Left renal pelvis (tissue), 4 donors: ENCODE data around the gene DLEC1. TPM values are rescaled to one million over a fixed set of nuclear protein-coding genes. Genes with fewer than 3 reads are reported as not detected.
"Not testable (repeated sequence)": the region's sequence is repeated elsewhere in the genome, so short reads cannot be mapped to it uniquely, and the experiment has no call there.

Experiments used
- DNase-seq, 4 donors: peaks; one replicate each; pipeline ENCODE4 v3.0.0-alpha.2; 2013; ENCODE audit warnings: low read depth in 4 of 4, low spot score in 3 of 4
- polyA plus RNA-seq, 4 donors: library from polyadenylated mRNA; unstranded; fragments of 120-200 nt; gene quantifications; one replicate each; pipeline ENCODE4 v1.2.1, GENCODE V29; 2013; ENCODE audit not compliant: insufficient read length in 4 of 4

DLEC1 gene
- polyA plus RNA-seq, 4 donors, result 0.75 to 1.8 (median 1.0) TPM

DNA sequence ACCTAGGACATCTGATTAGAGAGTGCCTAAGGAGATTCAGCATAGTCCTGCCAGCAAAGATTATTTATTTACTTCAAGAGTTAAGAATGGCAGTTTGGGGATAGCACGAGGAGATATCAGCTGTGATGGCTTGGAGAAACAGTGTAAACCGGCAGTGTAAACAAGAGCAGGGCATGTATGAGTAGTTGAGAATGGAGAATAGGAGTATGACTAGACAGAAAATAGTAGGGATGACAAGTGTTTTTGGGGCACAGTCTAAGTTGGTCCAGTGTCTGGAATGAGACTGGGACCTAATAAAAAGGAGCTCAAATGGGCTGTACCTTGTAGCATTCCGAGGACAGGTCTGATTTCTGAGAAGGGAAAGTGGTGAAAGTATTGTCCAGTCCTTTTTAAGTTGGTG is 38.1 kb downstream of the DLEC1 start:
- DNase-seq, result not testable (repeated sequence)

DNA sequence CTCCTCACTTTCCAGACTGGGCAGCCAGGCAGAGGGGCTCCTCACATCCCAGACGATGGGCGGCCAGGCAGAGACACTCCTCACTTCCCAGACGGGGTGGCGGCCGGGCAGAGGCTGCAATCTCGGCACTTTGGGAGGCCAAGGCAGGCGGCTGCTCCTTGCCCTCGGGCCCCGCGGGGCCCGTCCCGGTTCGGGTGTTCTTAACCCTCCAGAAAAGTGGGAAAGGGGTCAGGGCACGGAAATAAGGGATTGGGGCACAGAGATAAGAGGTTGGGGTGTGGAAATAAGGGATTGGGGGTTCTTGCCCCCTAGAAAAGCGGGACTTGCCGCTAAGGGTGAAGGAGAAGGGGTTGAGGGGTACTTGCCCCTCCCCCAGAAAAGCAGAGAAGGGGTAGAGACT is 43.3 kb downstream of the DLEC1 start:
- DNase-seq, result not testable (repeated sequence)

DNA sequence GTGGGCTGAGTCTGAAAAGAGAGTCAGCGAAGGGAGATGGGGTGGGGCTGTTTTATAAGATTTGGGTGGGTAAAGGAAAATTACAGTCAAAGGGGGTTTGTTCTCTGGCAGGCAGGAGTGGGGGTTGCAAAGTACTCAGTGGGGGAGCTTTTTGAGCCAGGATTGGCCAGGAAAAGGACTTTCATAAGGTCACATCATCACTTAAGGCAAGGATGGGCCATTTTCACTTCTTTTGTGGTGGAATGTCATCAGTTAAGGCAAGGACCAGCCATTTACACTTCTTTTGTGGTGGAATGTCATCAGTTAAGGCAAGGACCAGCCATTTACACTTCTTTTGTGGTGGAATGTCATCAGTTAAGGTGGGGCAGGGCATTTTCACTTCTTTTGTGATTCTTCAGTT is 44.2 kb downstream of the DLEC1 start:
- DNase-seq, result not testable (repeated sequence)

- no peak for DNase-seq
Measured at GRCh38 chr3:38083871-38084333, 44.9 kb downstream of the DLEC1 start.

DNA sequence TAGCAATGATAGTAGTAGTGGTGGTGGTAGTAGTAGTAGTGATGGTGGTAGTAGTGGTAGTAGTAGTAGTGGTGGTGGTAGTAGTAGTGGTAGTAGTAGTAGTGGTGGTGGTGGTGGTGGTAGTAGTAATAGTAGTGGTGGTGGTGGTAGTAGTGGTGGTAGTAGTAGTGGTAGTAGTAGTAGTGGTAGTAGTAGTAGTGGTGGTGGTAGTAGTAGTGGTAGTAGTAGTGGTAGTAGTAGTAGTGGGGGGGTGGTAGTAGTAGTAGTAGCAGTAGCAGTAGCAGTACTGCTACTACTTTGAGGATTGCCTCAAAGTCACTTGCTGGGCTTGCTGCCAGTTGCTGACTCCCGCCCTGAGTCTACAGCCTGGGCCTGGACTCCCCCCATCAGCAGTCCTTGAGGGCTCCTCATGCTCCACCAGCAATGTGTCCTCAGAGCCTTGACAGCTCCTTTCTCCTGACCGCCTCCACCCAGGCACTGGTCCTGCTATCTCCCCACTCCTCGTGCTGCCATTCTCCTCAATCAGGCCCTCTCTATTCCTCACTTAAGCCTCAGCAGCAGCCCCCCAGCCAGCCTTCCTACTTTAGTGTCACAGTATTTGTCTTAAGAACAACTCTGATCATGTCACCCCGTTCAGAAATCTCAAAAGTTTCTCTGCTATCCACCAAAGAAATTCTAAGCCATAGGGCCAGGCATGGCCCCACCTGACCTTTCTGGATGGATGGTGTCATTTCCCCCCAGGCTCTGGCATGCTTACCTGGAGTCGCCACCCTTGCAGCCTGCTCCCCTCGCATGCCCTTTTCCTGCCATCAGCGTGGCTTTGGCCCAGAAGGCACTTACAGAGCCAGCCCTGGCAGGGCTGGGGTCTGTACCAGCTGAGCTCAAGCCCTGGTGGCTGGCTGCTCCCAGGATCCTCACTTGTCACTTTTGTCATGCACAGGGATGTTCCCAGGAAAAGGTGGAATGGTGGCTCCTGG is 45.6 kb downstream of the DLEC1 start:
- DNase-seq, result peak in 1 of 4 donors; percentile 2

DNA sequence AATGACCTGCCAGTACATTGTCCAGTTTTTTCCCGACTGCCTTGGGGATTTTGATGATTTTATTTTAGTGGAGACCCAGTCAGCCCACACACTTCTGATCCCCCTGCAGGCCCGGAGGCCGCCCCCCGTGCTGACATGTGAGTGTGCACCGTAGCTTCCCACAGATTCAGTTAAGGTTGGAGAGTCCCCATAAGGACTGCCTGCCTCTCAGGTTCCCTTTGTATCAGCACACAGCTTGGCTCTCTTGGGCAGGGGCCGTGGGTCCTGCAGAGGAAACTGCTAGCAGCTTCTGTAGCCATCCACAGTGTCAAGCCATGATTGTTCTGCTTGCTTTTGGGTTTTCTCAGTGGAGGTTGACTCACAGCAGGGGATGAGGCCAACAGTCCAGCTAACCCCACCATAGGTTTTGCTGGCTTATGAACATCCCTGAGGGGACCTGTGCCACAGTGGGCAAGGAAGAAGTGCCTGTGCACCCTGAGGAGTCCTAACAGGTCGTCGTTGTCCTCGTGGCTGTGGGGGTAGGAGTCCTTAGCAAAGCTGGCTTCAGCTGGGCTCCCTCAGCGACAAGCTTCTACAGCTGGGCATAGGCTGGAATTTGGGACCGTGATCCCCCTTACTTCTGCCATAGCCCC is 46.4 kb downstream of the DLEC1 start:
- no peak for DNase-seq

DNA sequence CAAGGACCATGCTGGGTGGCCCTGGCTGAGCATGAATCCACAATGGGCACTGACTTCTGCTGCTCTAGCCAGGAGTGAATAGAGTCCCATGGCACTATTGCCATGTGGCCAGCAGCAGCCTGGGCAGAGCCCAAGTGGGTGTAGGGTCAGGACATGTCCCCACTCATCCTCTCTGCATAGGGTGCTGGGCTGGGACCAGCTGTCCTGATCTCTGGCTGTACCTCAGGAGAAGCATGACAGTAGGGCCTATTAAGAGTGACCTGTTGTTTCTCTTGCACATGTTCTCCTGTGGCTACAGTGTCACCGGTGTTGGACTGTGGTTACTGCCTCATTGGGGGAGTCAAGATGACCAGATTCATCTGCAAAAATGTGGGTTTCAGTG is 46.9 kb downstream of the DLEC1 start:
- no peak for DNase-seq

GRCh38 chr3:38086496-38086895 is 47.5 kb downstream of the DLEC1 start:
- DNase-seq, result no peak

DNA sequence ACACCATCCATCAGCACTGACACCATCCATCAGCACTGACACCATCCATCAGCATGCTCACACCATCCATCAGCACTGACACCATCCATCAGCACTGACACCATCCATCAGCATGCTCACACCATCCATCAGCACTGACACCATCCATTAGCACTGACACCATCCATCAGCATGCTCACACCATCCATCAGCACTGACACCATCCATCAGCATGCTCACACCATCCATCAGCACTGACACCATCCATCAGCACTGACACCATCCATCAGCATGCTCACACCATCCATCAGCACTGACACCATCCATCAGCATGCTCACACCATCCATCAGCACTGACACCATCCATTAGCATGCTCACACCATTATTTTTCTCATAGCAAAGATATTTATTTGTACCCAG is 48.3 kb downstream of the DLEC1 start:
- not testable (repeated sequence) for DNase-seq

DNA sequence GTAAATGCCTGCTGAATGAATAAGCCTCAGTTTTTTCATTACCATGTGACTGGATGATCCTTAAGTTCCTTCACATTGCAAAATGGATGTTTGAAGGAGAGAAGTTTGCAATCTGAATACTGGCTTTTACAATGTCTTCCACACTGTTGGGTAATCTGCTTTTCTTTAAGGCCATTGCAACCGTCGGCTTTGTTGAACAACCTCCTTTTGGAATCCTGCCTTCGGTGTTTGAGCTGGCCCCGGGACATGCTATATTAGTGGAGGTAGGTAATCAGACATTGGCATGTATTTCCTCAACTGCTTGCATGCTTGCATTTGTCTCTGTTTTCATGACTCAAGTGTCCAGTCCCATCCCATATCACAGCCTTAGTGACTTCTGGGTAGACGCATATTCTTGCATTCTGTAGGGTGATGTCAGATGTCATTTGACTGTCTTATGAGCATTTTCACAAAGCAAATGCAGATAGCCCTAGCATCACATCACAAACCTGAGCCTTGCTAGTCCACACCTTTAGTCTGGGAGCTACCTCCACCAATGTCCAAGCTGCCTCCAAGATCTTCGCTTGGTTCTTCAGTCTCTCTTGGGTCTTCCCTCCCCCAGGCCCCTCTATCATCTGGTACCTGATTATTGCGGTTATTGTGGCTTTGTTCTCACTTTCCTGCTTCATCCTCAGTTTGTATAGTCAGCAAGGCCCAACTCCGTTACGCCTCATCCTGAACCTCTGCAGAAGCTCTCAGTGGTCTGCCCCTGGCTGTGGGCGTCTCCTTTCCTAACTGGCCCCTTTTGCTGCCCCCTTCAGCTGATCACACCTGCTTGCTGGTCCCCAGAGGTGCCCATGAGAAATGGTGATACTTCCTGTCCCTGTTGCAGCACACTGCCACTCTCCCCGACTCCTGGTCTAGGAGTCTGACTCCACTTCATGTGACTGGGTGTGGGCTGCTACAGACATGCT is 49.4 kb downstream of the DLEC1 start:
- no peak for DNase-seq

DNA sequence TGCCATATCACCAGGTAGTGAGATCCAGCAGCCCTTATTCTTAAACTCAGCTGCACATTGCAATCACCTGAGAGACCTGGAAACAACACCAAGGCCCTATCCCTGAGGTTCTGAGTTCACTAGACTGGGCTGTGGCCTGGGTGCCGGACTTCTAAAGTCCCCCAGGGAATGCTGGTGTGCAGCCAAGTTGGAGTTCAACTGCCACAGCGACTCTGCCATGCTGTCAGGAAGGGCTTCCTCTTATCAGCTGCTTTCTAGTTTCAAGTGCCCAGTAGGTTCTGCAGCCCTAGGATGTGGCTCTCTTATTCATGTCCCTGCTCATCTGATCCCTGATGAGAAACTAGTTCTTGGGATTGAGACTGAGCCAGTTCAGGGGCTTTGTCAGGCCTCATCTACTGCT is 50.2 kb downstream of the DLEC1 start:
- no peak for DNase-seq

GRCh38 chr3:38090453-38090852 is 51.4 kb downstream of the DLEC1 start:
- DNase-seq, result no peak

DNA sequence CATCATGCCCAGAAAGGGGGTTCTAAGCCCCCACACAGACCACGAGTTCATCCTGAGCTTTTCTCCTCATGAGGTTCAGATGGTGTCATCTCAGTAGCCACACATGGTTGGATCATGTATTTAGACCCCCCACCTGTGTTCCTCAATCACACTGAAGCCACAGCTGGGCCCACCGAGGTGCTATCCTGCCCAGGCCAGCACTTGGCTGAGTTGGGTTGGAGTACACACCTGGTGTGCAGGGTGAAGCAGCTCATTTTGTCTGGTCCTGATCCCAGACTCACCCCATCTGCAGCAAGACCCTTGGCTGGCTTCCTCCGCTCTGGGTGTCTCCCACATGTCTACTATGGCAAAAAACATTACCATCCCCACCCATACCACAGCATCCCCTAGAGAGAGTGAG is 56.0 kb downstream of the DLEC1 start:
- DNase-seq, result no peak

GRCh38 chr3:38095669-38096483 is 56.9 kb downstream of the DLEC1 start:
- DNase-seq, result no peak

DNA sequence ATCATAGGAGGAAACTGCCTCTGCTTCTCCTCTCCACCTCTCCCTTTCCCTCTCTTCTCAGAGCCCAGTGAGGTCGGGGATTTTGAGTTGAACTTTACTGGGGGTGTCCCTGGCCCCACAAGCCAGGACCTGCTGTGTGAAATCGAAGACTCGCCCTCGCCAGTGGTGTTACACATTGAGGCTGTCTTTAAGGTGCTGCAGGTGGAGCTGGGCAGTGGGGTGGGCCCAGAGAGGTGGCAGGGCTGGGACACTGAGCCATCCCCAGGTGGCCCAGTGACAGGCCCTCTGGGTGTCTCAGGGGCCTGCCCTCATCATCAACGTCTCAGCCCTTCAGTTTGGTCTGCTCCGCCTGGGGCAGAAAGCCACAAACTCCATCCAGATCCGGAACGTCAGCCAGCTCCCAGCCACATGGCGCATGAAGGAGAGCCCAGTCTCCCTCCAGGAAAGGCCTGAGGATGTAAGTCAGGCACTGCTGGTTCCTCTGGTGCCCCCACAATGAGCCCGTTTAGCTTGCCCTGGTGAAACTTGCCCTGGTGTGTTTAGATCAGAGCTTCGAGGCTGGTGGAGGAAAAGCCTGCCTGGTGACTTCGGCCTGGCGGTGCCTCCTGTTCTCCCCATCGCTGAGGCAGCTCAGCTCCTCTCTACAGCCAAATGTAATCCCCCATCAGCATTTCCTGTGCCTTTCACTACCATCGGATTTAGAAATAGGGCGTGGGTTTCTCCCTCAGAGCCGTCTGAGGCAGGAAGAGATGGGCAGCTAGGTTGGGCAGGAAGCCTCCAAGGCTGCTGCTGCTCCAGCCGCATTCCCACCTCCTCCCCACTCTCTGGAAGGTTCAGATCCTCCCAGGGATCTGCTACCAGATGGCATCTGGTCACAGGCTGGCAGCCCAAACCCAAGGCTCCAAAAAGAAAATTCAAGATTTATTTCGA is 58.7 kb downstream of the DLEC1 start:
- no peak for DNase-seq

DNA sequence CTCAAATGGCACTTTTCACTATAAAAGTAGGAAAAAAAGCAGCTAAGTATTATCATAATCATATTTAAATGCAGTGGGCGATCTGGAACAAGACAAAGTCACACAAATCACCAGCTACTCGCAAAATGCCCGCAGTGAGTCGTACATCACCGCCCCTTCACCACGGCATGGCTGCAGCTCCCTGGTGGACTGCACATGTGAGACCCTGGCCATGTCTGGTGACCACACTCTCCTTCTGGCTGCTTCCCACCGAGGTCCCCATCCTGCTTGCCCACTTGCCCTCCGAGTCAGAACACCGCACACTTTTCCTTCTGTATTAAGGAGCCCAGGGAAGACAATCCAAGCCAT is 59.3 kb downstream of the DLEC1 start:
- no peak for DNase-seq

- no peak for DNase-seq
Measured at GRCh38 chr3:38099518-38099917, 60.5 kb downstream of the DLEC1 start.

DNA sequence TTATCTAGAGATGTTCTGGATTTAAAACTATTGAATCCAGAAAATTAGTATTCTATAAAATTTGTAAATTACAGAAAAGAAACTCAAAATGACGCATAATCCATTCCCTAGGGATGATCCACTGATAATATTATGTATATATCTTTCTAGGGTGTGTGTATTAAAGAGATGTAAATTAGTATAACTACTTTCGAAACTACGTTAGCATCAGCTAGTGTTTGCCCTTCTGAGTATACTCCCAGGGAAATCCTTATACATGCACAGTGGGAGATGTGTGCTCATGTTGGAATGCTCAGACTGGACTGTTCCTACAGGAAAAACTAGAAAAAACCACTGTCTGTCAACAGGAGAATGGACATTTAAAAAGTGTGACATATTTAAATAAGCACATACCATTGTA is 61.5 kb downstream of the DLEC1 start:
- no peak for DNase-seq
